ENCODE measurements around the gene APBA2.
"Not testable (repeated sequence)": the region's sequence is repeated elsewhere in the genome, so short reads cannot be mapped to it uniquely, and the experiment has no call there.

Gene APBA2

GRCh38 chr15:29021857-29022256 lies 136.1 kb downstream of the APBA2 start:
- Histone ChIP-seq H3K79me2 (ENCODE audit: insufficient read depth, low read length) (peaks cover 39% of the 10 kb centered on the region; the same call in 1 of the 2 replicates), H3K36me3 (ENCODE audit: insufficient read depth, low read length) (peaks cover 6% of the 10 kb centered on the region; the same call in 1 of the 2 replicates), H3K4me1 (ENCODE audit: insufficient read depth, low read length, poor library complexity, severe bottlenecking) (peaks cover 12% of the 10 kb centered on the region), H3K27me3 (ENCODE audit: insufficient read depth, low read length, poor library complexity, severe bottlenecking) (no peaks in the 10 kb centered on the region), H3K9ac (ENCODE audit: low read depth, low read length, poor library complexity, severe bottlenecking) (no peak overlapping the region), H3K4me3 (ENCODE audit: low read length, poor library complexity, severe bottlenecking) (no peak overlapping the region), H3K9me2 (replicated peaks; ENCODE audit: low read depth, low read length) (no peaks in the 10 kb centered on the region), H4K20me1 (ENCODE audit: insufficient read depth, low read length, poor library complexity, severe bottlenecking) (peaks cover 14% of the 10 kb centered on the region), H3K4me2 (ENCODE audit: low read depth, low read length, poor library complexity, severe bottlenecking) (no peak overlapping the region), H2AFZ (ENCODE audit: low read length) (no peak overlapping the region), H3F3A (ENCODE audit: low read depth) (no peaks in the 10 kb centered on the region), H3K9me3 (ENCODE audit: insufficient read depth, low read depth, low read length) (no peaks in the 10 kb centered on the region)
- TF ChIP-seq EZH2phosphoT487 (IDR thresholded peaks at IDR 0.05; ENCODE audit: borderline replicate concordance): no peak
- no peak for TF ChIP-seq CTCF (conservative IDR thresholded peaks at IDR 0.05; ENCODE audit: low read length)

- Histone ChIP-seq H3K27me3 (ENCODE audit: insufficient read depth, low read length, poor library complexity, severe bottlenecking) (no peaks in the 10 kb centered on the region), H3K79me2 (ENCODE audit: insufficient read depth, low read length) (peaks cover 49% of the 10 kb centered on the region; the same call in 1 of the 2 replicates), H3K9ac (ENCODE audit: low read depth, low read length, poor library complexity, severe bottlenecking) (no peak overlapping the region), H3K4me3 (ENCODE audit: low read length, poor library complexity, severe bottlenecking) (no peak overlapping the region), H4K20me1 (ENCODE audit: insufficient read depth, low read length, poor library complexity, severe bottlenecking) (peaks cover 6% of the 10 kb centered on the region), H3F3A (ENCODE audit: low read depth) (no peaks in the 10 kb centered on the region), H3K36me3 (ENCODE audit: insufficient read depth, low read length) (peaks cover 10% of the 10 kb centered on the region; the same call in 1 of the 2 replicates), H3K4me1 (ENCODE audit: insufficient read depth, low read length, poor library complexity, severe bottlenecking) (peaks cover 1% of the 10 kb centered on the region), H3K4me2 (ENCODE audit: low read depth, low read length, poor library complexity, severe bottlenecking) (no peak overlapping the region), H2AFZ (ENCODE audit: low read length) (no peak overlapping the region), H3K9me3 (ENCODE audit: insufficient read depth, low read depth, low read length) (no peaks in the 10 kb centered on the region), H3K9me2 (replicated peaks; ENCODE audit: low read depth, low read length) (no peaks in the 10 kb centered on the region)
- TF ChIP-seq EZH2phosphoT487 (IDR thresholded peaks at IDR 0.05; ENCODE audit: borderline replicate concordance) (no peak), CTCF (conservative IDR thresholded peaks at IDR 0.05; ENCODE audit: low read length) (no peak)
These were observed 138.9 kb downstream of the APBA2 start for GRCh38 chr15:29024662-29025061.

DNA sequence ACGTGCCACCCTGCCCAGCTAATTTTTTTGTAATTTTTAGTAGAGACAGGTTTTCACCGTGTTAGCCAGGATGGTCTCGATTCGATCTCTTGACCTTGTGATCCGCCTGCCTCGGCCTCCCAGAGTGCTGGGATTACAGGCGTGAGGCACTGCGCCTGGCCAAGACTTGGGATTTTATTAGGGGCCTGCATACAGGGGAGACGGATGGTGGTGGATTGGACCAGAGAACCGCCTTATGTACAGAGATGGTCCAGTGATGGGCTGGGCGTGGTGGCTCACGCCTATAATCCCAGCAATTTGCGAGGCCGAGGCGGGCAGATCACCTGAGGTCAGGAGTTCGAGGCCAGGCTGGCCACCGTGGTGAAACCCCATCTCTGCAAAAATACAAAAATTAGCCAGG lies 139.6 kb downstream of the APBA2 start:
- not testable (repeated sequence) for H3K4me1 ChIP-seq (ENCODE audit: insufficient read depth, low read length, poor library complexity, severe bottlenecking); H2AFZ ChIP-seq (ENCODE audit: low read length); H3F3A ChIP-seq (ENCODE audit: low read depth); H3K4me3 ChIP-seq (ENCODE audit: low read length, poor library complexity, severe bottlenecking); H3K9me3 ChIP-seq (ENCODE audit: insufficient read depth, low read depth, low read length); H3K27me3 ChIP-seq (ENCODE audit: insufficient read depth, low read length, poor library complexity, severe bottlenecking); H4K20me1 ChIP-seq (ENCODE audit: insufficient read depth, low read length, poor library complexity, severe bottlenecking); H3K9ac ChIP-seq (ENCODE audit: low read depth, low read length, poor library complexity, severe bottlenecking); H3K4me2 ChIP-seq (ENCODE audit: low read depth, low read length, poor library complexity, severe bottlenecking); H3K36me3 ChIP-seq (ENCODE audit: insufficient read depth, low read length); H3K9me2 ChIP-seq (replicated peaks; ENCODE audit: low read depth, low read length)
- peaks cover 47% of the 10 kb centered on the region; the same call in 1 of the 2 replicates for H3K79me2 ChIP-seq (ENCODE audit: insufficient read depth, low read length)

GRCh38 chr15:29028158-29028557 lies 142.4 kb downstream of the APBA2 start:
- not testable (repeated sequence) for H3K9me2 ChIP-seq (replicated peaks; ENCODE audit: low read depth, low read length); H3K9me3 ChIP-seq (ENCODE audit: insufficient read depth, low read depth, low read length); H3F3A ChIP-seq (ENCODE audit: low read depth); H3K4me2 ChIP-seq (ENCODE audit: low read depth, low read length, poor library complexity, severe bottlenecking); H2AFZ ChIP-seq (ENCODE audit: low read length); H3K27me3 ChIP-seq (ENCODE audit: insufficient read depth, low read length, poor library complexity, severe bottlenecking); H3K4me3 ChIP-seq (ENCODE audit: low read length, poor library complexity, severe bottlenecking); H3K4me1 ChIP-seq (ENCODE audit: insufficient read depth, low read length, poor library complexity, severe bottlenecking); H3K9ac ChIP-seq (ENCODE audit: low read depth, low read length, poor library complexity, severe bottlenecking); H4K20me1 ChIP-seq (ENCODE audit: insufficient read depth, low read length, poor library complexity, severe bottlenecking)
- H3K79me2 ChIP-seq (ENCODE audit: insufficient read depth, low read length): peaks cover 58% of the 10 kb centered on the region
- H3K36me3 ChIP-seq (ENCODE audit: insufficient read depth, low read length): peaks cover 13% of the 10 kb centered on the region; the same call in 1 of the 2 replicates
